ENCODE data around the gene SGK1. TPM values are rescaled to one million over a fixed set of nuclear protein-coding genes. Genes with fewer than 3 reads are reported as not detected.
A peak's percentile ranks its signal among the peaks of the same experiment; 100 is the strongest.
"Not testable (repeated sequence)": the region's sequence is repeated elsewhere in the genome, so short reads cannot be mapped to it uniquely, and the experiment has no call there.

The SGK1 gene
- polyA plus RNA-seq, 4 donors = 54.5 to 848 (median 183) TPM

DNA sequence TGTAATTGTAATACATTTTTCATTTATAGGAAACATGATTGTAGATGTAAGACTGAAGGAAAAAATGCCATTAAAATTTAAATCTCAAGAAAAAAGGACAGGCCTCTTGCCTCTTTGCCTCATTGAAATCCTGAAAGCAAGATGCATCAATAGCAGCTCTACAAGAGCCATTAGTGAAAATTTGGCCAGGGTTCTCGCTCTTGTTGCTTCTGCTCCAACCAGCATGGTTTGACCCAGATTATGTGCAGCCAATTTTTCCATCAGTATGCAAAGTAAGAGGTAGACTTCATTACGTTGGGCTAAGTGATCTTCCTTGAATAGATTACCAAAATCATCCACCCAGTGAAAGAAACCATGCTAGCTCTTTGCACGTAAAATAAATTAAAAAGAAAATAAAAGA lies 106.6 kb downstream of the SGK1 start:
- no peaks in the 10 kb centered on the region for H3K36me3 ChIP-seq (ENCODE audit: control insufficient read depth in 3 of 3, insufficient read depth in 2 of 3, low read depth in 1 of 3, low read length in 3 of 3)
- FAIRE-seq (no peak), DNase-seq (no peak)
- no peaks in the 10 kb centered on the region for H3K27me3 ChIP-seq (ENCODE audit: control insufficient read depth in 3 of 3, insufficient read depth in 3 of 3, low read length in 3 of 3)
- 84 to 90% (median 87%) methylated on average over 3 of the region's 3 CpGs for WGBS, 3 donors
- H3K4me1 ChIP-seq (ENCODE audit: control insufficient read depth in 3 of 3, insufficient read depth in 2 of 3, low read depth in 1 of 3, low read length in 2 of 3) = no peaks in the 10 kb centered on the region
- H3K4me3 ChIP-seq (ENCODE audit: low read depth in 1 of 3, low read length in 3 of 3) = no peak overlapping the region
- H3K27ac ChIP-seq (ENCODE audit: low read depth in 1 of 3, low read length in 2 of 3) = no peak overlapping the region
- no peaks in the 10 kb centered on the region for H3K9me3 ChIP-seq (ENCODE audit: control insufficient read depth in 2 of 2, insufficient read depth in 1 of 2, low read depth in 1 of 2, low read length in 1 of 2)

DNA sequence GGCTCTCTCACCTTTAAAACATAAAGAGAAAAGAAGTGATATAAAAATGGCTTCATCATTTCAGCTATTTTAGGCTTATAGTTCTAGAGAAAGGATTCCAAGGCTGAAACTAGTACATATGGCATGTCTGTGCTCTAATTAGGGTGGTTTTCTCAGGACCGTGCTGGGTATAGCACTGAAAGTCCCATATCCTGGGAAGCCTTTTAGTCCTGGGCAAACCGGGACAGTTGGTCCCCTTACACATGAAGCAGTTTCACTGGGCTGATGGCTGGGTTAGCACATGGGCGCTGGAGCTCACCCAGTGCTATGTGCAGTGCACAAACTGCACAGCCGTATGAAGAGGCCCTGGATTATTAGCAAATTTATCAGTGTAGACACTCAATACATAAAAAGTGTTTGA lies 110.5 kb downstream of the SGK1 start:
- peaks cover 0 to 4% of the 10 kb centered on the region in 2 donors for H3K9me3 ChIP-seq (ENCODE audit: control insufficient read depth in 2 of 2, insufficient read depth in 1 of 2, low read depth in 1 of 2, low read length in 1 of 2)
- H3K36me3 ChIP-seq (ENCODE audit: control insufficient read depth in 3 of 3, insufficient read depth in 2 of 3, low read depth in 1 of 3, low read length in 3 of 3) = no peaks in the 10 kb centered on the region
- WGBS, 3 donors = 90 to 93% (median 92%) methylated on average over 4 of the region's 4 CpGs
- no peaks in the 10 kb centered on the region for H3K27me3 ChIP-seq (ENCODE audit: control insufficient read depth in 3 of 3, insufficient read depth in 3 of 3, low read length in 3 of 3)
- no peak overlapping the region for H3K27ac ChIP-seq (ENCODE audit: low read depth in 1 of 3, low read length in 2 of 3)
- no peak for DNase-seq
- H3K4me1 ChIP-seq (ENCODE audit: control insufficient read depth in 3 of 3, insufficient read depth in 2 of 3, low read depth in 1 of 3, low read length in 2 of 3) = no peaks in the 10 kb centered on the region
- FAIRE-seq = no peak
- no peak overlapping the region for H3K4me3 ChIP-seq (ENCODE audit: low read depth in 1 of 3, low read length in 3 of 3)

GRCh38 chr6:134205366-134205765 lies 112.5 kb downstream of the SGK1 start:
- FAIRE-seq (no peak), DNase-seq (no peak)
- Histone ChIP-seq H3K36me3 (ENCODE audit: control insufficient read depth in 3 of 3, insufficient read depth in 2 of 3, low read depth in 1 of 3, low read length in 3 of 3) (no peaks in the 10 kb centered on the region), H3K27me3 (ENCODE audit: control insufficient read depth in 3 of 3, insufficient read depth in 3 of 3, low read length in 3 of 3) (no peaks in the 10 kb centered on the region), H3K27ac (ENCODE audit: low read depth in 1 of 3, low read length in 2 of 3) (no peak overlapping the region), H3K4me1 (ENCODE audit: control insufficient read depth in 3 of 3, insufficient read depth in 2 of 3, low read depth in 1 of 3, low read length in 2 of 3) (no peaks in the 10 kb centered on the region), H3K9me3 (ENCODE audit: control insufficient read depth in 2 of 2, insufficient read depth in 1 of 2, low read depth in 1 of 2, low read length in 1 of 2) (peaks cover 0 to 4% of the 10 kb centered on the region in 2 donors), H3K4me3 (ENCODE audit: low read depth in 1 of 3, low read length in 3 of 3) (no peak overlapping the region)
- WGBS, 3 donors = 88 to 94% (median 90%) methylated on average over 4 of the region's 4 CpGs

DNA sequence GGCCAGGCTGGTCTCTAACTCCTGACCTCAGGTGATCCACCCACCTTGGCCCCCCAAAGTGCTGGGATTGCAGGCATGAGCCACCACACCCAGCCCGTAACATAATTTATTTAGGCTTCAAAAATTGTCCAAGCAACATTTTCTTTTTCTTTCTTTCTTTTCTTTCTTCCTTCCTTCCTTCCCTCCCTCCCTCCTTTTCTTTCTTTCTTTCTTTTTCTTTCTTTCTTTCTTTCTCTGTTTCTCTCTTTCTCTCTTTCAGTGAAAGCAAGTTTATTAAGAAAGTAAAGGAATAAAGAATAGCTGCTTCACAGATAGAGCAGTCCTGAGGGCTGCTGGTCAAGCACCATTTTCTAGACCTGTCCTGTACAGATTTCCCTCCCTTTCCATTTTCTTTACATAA lies 113.2 kb downstream of the SGK1 start:
- H3K4me1 ChIP-seq (ENCODE audit: control insufficient read depth in 3 of 3, insufficient read depth in 2 of 3, low read depth in 1 of 3, low read length in 2 of 3); H3K36me3 ChIP-seq (ENCODE audit: control insufficient read depth in 3 of 3, insufficient read depth in 2 of 3, low read depth in 1 of 3, low read length in 3 of 3); FAIRE-seq; DNase-seq; H3K9me3 ChIP-seq (ENCODE audit: control insufficient read depth in 2 of 2, insufficient read depth in 1 of 2, low read depth in 1 of 2, low read length in 1 of 2); H3K4me3 ChIP-seq (ENCODE audit: low read depth in 1 of 3, low read length in 3 of 3); H3K27ac ChIP-seq (ENCODE audit: low read depth in 1 of 3, low read length in 2 of 3); H3K27me3 ChIP-seq (ENCODE audit: control insufficient read depth in 3 of 3, insufficient read depth in 3 of 3, low read length in 3 of 3): not testable (repeated sequence)
- 96 to 100% (median 98%) methylated on average over 1 of the region's 1 CpG for WGBS, 3 donors

- DNase-seq (no peak), FAIRE-seq (no peak)
- no peaks in the 10 kb centered on the region for H3K27me3 ChIP-seq (ENCODE audit: control insufficient read depth in 3 of 3, insufficient read depth in 3 of 3, low read length in 3 of 3)
- no peaks in the 10 kb centered on the region for H3K4me1 ChIP-seq (ENCODE audit: control insufficient read depth in 3 of 3, insufficient read depth in 2 of 3, low read depth in 1 of 3, low read length in 2 of 3)
- H3K27ac ChIP-seq (ENCODE audit: low read depth in 1 of 3, low read length in 2 of 3) = no peak overlapping the region
- WGBS, 3 donors = 65 to 82% (median 78%) methylated on average over 1 of the region's 1 CpG
- H3K9me3 ChIP-seq (ENCODE audit: control insufficient read depth in 2 of 2, insufficient read depth in 1 of 2, low read depth in 1 of 2, low read length in 1 of 2) = peaks cover 0 to 4% of the 10 kb centered on the region in 2 donors
- H3K4me3 ChIP-seq (ENCODE audit: low read depth in 1 of 3, low read length in 3 of 3) = no peak overlapping the region
- H3K36me3 ChIP-seq (ENCODE audit: control insufficient read depth in 3 of 3, insufficient read depth in 2 of 3, low read depth in 1 of 3, low read length in 3 of 3) = no peaks in the 10 kb centered on the region
These were observed 113.9 kb downstream of the SGK1 start for GRCh38 chr6:134204031-134204430.

DNA sequence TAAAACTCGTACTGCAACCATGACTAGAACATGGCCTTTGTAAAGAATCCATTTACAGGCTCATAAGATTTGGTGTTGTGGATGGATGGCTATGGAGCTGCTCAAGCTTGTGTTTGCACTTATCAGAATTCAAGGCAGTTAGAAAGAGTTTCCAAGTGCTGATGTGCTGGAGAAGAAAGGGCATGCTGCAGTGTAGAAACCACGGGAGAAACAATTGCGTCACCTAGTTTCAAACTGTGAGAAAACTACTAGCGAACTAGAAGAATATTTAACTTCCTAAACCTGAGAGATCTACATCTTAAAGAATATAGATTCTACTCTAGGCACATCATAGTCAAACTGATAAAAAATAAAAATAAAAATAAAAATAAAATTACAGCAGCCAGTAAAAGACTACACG lies 116.2 kb downstream of the SGK1 start:
- peaks cover 0 to 4% of the 10 kb centered on the region in 2 donors for H3K9me3 ChIP-seq (ENCODE audit: control insufficient read depth in 2 of 2, insufficient read depth in 1 of 2, low read depth in 1 of 2, low read length in 1 of 2)
- H3K4me3 ChIP-seq (ENCODE audit: low read depth in 1 of 3, low read length in 3 of 3) = no peak overlapping the region
- DNase-seq (no peak), FAIRE-seq (no peak)
- no peaks in the 10 kb centered on the region for H3K4me1 ChIP-seq (ENCODE audit: control insufficient read depth in 3 of 3, insufficient read depth in 2 of 3, low read depth in 1 of 3, low read length in 2 of 3)
- H3K36me3 ChIP-seq (ENCODE audit: control insufficient read depth in 3 of 3, insufficient read depth in 2 of 3, low read depth in 1 of 3, low read length in 3 of 3) = no peaks in the 10 kb centered on the region
- WGBS, 3 donors = 90 to 95% (median 91%) methylated on average over 5 of the region's 5 CpGs
- H3K27me3 ChIP-seq (ENCODE audit: control insufficient read depth in 3 of 3, insufficient read depth in 3 of 3, low read length in 3 of 3) = no peaks in the 10 kb centered on the region
- no peak overlapping the region for H3K27ac ChIP-seq (ENCODE audit: low read depth in 1 of 3, low read length in 2 of 3)

- Histone ChIP-seq H3K27me3 (ENCODE audit: control insufficient read depth in 3 of 3, insufficient read depth in 3 of 3, low read length in 3 of 3) (no peaks in the 10 kb centered on the region), H3K4me1 (ENCODE audit: control insufficient read depth in 3 of 3, insufficient read depth in 2 of 3, low read depth in 1 of 3, low read length in 2 of 3) (peaks cover 0 to 6% (median 0%) of the 10 kb centered on the region in 3 donors), H3K4me3 (ENCODE audit: low read depth in 1 of 3, low read length in 3 of 3) (no peak overlapping the region), H3K36me3 (ENCODE audit: control insufficient read depth in 3 of 3, insufficient read depth in 2 of 3, low read depth in 1 of 3, low read length in 3 of 3) (no peaks in the 10 kb centered on the region), H3K27ac (ENCODE audit: low read depth in 1 of 3, low read length in 2 of 3) (no peak overlapping the region), H3K9me3 (ENCODE audit: control insufficient read depth in 2 of 2, insufficient read depth in 1 of 2, low read depth in 1 of 2, low read length in 1 of 2) (peaks cover 0 to 4% of the 10 kb centered on the region in 2 donors)
- no peak for FAIRE-seq
- WGBS, 3 donors = 68 to 85% (median 70%) methylated on average over 5 of the region's 5 CpGs
- no peak for DNase-seq
These were observed 117.9 kb downstream of the SGK1 start for GRCh38 chr6:134199848-134200606.

GRCh38 chr6:134198093-134198492 lies 119.8 kb downstream of the SGK1 start:
- Histone ChIP-seq H3K27ac (ENCODE audit: low read depth in 1 of 3, low read length in 2 of 3) (no peak overlapping the region), H3K27me3 (ENCODE audit: control insufficient read depth in 3 of 3, insufficient read depth in 3 of 3, low read length in 3 of 3) (no peaks in the 10 kb centered on the region), H3K36me3 (ENCODE audit: control insufficient read depth in 3 of 3, insufficient read depth in 2 of 3, low read depth in 1 of 3, low read length in 3 of 3) (no peaks in the 10 kb centered on the region), H3K9me3 (ENCODE audit: control insufficient read depth in 2 of 2, insufficient read depth in 1 of 2, low read depth in 1 of 2, low read length in 1 of 2) (no peaks in the 10 kb centered on the region), H3K4me3 (ENCODE audit: low read depth in 1 of 3, low read length in 3 of 3) (no peak overlapping the region), H3K4me1 (ENCODE audit: control insufficient read depth in 3 of 3, insufficient read depth in 2 of 3, low read depth in 1 of 3, low read length in 2 of 3) (peaks cover 0 to 6% (median 0%) of the 10 kb centered on the region in 3 donors)
- 20 to 62% (median 44%) methylated on average over 3 of the region's 3 CpGs for WGBS, 3 donors
- DNase-seq (peak; percentile 52 to 69), FAIRE-seq (no peak)

DNA sequence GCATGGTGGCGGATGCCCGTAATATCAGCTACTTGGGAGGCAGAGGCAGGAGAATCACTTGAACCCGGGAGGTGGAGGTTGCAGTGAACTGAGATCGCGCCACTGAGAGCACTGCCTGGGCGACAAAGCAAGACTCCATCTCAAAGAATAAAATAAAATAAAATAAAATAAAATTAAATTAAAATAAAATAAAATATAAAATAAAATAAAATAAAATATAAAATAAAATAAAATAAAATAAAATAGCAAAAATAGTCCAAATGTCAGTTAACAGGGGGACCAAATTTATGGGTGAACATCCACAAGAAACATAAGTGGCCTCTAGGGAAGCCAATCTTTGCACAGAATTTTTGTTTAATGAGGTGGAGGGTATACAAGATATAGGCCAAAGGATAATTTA lies 120.2 kb downstream of the SGK1 start:
- WGBS, 3 donors = 89 to 92% (median 92%) methylated on average over 6 of the region's 6 CpGs
- not testable (repeated sequence) for H3K27me3 ChIP-seq (ENCODE audit: control insufficient read depth in 3 of 3, insufficient read depth in 3 of 3, low read length in 3 of 3); H3K36me3 ChIP-seq (ENCODE audit: control insufficient read depth in 3 of 3, insufficient read depth in 2 of 3, low read depth in 1 of 3, low read length in 3 of 3); H3K4me1 ChIP-seq (ENCODE audit: control insufficient read depth in 3 of 3, insufficient read depth in 2 of 3, low read depth in 1 of 3, low read length in 2 of 3); H3K4me3 ChIP-seq (ENCODE audit: low read depth in 1 of 3, low read length in 3 of 3); DNase-seq; H3K27ac ChIP-seq (ENCODE audit: low read depth in 1 of 3, low read length in 2 of 3); H3K9me3 ChIP-seq (ENCODE audit: control insufficient read depth in 2 of 2, insufficient read depth in 1 of 2, low read depth in 1 of 2, low read length in 1 of 2); FAIRE-seq
